Fibroblast of lung (primary cell): ENCODE measurements around the gene TUBGCP3. TPM values are rescaled to one million over a fixed set of nuclear protein-coding genes. Genes with fewer than 3 reads are reported as not detected.
A peak's percentile ranks its signal among the peaks of the same experiment; 100 is the strongest.

Source experiments
- DNase-seq, 2 donors: peaks; one replicate each; pipeline versions ENCODE4 v3.0.0 to v3.0.0-alpha.2; 2010; ENCODE audit warnings: low read depth in 2 of 2
- H2AFZ ChIP-seq: 2 replicates; pipeline ENCODE4 v1.5.1; 2012; ENCODE audit warnings: low read length, control low read depth, inconsistent platforms
- H3K27ac ChIP-seq: 2 replicates; pipeline ENCODE4 v1.5.1; 2011; ENCODE audit warnings: low read length, control low read depth; ENCODE audit not compliant: insufficient read depth
- H3K27me3 ChIP-seq: 2 replicates; pipeline ENCODE4 v1.5.1; 2011; ENCODE audit warnings: mild to moderate bottlenecking, low read length; ENCODE audit not compliant: control insufficient read depth, insufficient read depth
- H3K36me3 ChIP-seq: 2 replicates; pipeline ENCODE4 v1.5.1; 2011; ENCODE audit warnings: low read length; ENCODE audit not compliant: control insufficient read depth, insufficient read depth
- H3K4me1 ChIP-seq: 2 replicates; pipeline ENCODE4 v1.5.1; 2011; ENCODE audit warnings: low read length; ENCODE audit not compliant: control insufficient read depth, insufficient read depth; ENCODE audit errors: extremely low read depth
- H3K4me2 ChIP-seq: 2 replicates; pipeline ENCODE4 v1.5.1; 2011; ENCODE audit warnings: low read length, control low read depth; ENCODE audit not compliant: insufficient read depth; ENCODE audit errors: extremely low read depth
- H3K4me3 ChIP-seq, 4 experiments: fragments of 200-600 bp in 1 of 4; sonication (generic) in 1 of 4; replicated peaks in 1 of 4; 2 replicates each; pipeline ENCODE4 v1.5.1; 2011 to 2016; ENCODE audit warnings: low read length in 4 of 4, low read depth in 3 of 4, mild to moderate bottlenecking in 3 of 4, control low read depth in 2 of 4, inconsistent platforms in 1 of 4, mixed read lengths in 1 of 4; ENCODE audit not compliant: insufficient read depth in 1 of 4; ENCODE audit errors: control extremely low read depth in 1 of 4
- H3K79me2 ChIP-seq: 2 replicates; pipeline ENCODE4 v1.5.1; 2012; ENCODE audit warnings: mild to moderate bottlenecking, low read length, inconsistent platforms; ENCODE audit not compliant: control insufficient read depth, insufficient read depth
- H3K9ac ChIP-seq: 2 replicates; pipeline ENCODE4 v1.5.1; 2011; ENCODE audit warnings: mild to moderate bottlenecking, low read length, control low read depth; ENCODE audit not compliant: insufficient read depth
- H3K9me3 ChIP-seq: 2 replicates; pipeline ENCODE4 v1.5.1; 2012; ENCODE audit warnings: low read depth, low read length; ENCODE audit not compliant: control insufficient read depth, insufficient read depth
- H4K20me1 ChIP-seq: 2 replicates; pipeline ENCODE4 v1.5.1; 2011; ENCODE audit warnings: low read length; ENCODE audit not compliant: control insufficient read depth, insufficient read depth; ENCODE audit errors: extremely low read depth
- EZH2 ChIP-seq: IDR thresholded peaks from 2 replicates; pipeline ENCODE4 v1.5.1; 2012; ENCODE audit warnings: low read length, control low read depth, mild to moderate bottlenecking; ENCODE audit errors: missing control alignments
- polyA plus RNA-seq, 2 donors: library from polyadenylated mRNA; depleted of rRNA in 1 of 2; stranded (reverse) in 1 of 2; unstranded in 1 of 2; fragments of >200 nt; gene quantifications; 2 replicates each; pipeline ENCODE4 v1.2.1, GENCODE V29; 2011 to 2012; ENCODE audit warnings: missing spikeins in 1 of 2
- total RNA-seq: library from RNA; depleted of rRNA; stranded (reverse); fragments of >200 nt; gene quantifications from 2 replicates; pipeline ENCODE4 v1.2.1, GENCODE V29; 2014
- TF ChIP-seq, protein P1 (sequence below), 2 donors: IDR thresholded peaks in 1 of 2; conservative IDR thresholded peaks in 1 of 2; 1 replicate in 1 of 2; 2 replicates in 1 of 2; pipeline ENCODE4 v1.5.1; 2011 to 2012; ENCODE audit warnings: low read length in 2 of 2, control low read depth in 1 of 2, inconsistent platforms in 1 of 2, low read depth in 1 of 2, mild to moderate bottlenecking in 1 of 2

TUBGCP3 gene
- total and polyA plus RNA-seq, 2 donors (not counting 1 experiment from before 2014, with no cell fraction given) = 14.5 to 17.2 TPM

DNA sequence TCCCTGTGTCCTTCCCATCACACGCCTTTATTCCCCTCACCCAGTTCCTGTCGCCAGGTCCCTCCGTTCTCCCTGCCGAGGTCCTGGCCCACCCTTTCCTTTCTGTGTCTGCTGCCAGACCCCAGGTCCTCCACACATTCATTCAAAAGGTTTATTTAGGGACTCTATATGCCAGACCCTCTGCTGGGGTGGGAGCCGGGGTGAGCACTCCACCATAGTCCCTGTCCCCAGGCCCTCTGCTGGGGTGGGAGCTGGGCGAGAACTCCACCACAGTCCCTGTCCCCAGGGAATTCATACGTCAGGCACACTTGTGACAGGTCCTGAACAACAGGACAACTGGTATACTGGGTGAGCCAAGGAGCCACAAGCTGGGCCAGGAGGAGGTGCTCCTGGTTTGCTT, 34.4 kb upstream of the TUBGCP3 start:
- H3K4me2 ChIP-seq = no peak overlapping the region
- H3K27ac ChIP-seq = no peak overlapping the region
- H3K9me3 ChIP-seq = no peaks in the 10 kb centered on the region
- no peaks in the 10 kb centered on the region for H3K36me3 ChIP-seq
- no peaks in the 10 kb centered on the region for H3K79me2 ChIP-seq
- no peak overlapping the region for H3K9ac ChIP-seq
- DNase-seq = no peak
- no peak overlapping the region for H2AFZ ChIP-seq
- no peaks in the 10 kb centered on the region for H3K4me1 ChIP-seq
- H3K4me3 ChIP-seq = no peak overlapping the region
- no peaks in the 10 kb centered on the region for H4K20me1 ChIP-seq
- H3K27me3 ChIP-seq = no peaks in the 10 kb centered on the region
- no peak for TF ChIP-seq EZH2
- TF ChIP-seq, protein P1, sequence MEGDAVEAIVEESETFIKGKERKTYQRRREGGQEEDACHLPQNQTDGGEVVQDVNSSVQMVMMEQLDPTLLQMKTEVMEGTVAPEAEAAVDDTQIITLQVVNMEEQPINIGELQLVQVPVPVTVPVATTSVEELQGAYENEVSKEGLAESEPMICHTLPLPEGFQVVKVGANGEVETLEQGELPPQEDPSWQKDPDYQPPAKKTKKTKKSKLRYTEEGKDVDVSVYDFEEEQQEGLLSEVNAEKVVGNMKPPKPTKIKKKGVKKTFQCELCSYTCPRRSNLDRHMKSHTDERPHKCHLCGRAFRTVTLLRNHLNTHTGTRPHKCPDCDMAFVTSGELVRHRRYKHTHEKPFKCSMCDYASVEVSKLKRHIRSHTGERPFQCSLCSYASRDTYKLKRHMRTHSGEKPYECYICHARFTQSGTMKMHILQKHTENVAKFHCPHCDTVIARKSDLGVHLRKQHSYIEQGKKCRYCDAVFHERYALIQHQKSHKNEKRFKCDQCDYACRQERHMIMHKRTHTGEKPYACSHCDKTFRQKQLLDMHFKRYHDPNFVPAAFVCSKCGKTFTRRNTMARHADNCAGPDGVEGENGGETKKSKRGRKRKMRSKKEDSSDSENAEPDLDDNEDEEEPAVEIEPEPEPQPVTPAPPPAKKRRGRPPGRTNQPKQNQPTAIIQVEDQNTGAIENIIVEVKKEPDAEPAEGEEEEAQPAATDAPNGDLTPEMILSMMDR (conservative IDR thresholded peaks at IDR 0.05 in 1 of 2, IDR thresholded peaks at IDR 0.05 in 1 of 2; ENCODE audit: low read depth in 1 of 2, low read length in 2 of 2) = no peak

DNA sequence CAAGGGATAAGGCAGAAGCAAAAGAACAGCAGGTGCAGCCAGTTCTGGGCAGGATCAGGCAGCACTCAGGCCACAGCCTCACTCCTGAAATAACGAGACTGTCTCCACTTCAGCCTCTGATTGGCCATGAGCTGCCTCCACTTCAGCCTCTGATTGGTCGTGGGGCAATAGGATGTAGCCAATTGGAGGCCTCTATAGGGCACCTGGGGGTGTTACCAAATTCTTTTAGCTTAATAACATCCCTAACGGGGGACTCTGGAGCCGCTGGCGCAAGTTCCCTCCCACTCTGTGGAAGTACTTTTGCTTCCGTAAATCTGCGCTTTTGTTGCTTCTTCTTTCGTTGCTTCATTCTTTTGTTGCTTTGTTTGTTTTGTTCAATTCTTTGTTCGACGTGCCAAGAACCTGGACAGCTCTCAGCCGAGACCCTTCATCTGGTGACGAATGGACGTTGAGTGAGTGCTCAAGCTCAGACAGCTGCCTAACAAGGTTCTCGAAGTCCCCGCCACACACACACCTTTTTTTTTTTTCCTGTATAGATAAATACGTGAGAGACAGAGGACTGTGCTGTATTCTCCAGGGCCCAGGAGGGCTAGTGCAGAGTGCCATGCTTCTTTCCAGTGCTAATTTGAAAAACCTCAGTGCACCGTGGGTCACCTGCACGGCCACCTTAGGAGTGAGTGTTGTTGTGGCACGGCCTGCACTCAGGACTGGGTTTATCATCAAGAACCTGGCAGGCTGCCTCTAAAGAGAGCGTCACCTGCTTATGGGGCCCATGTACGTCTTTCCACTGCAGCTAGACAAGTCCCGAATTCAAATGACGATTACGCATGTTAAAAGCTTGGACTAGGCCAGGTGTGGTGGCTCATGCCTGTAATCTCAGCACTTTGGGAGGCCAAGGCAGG, 32.0 kb upstream of the TUBGCP3 start:
- Histone ChIP-seq H2AFZ (no peak overlapping the region), H3K27ac (no peak overlapping the region), H3K36me3 (no peaks in the 10 kb centered on the region), H3K27me3 (peaks cover 3% of the 10 kb centered on the region), H3K4me3 (peak overlapping the region in 1 of 4 experiments; percentile 10), H3K9ac (no peak overlapping the region), H3K4me1 (no peaks in the 10 kb centered on the region), H3K79me2 (no peaks in the 10 kb centered on the region), H4K20me1 (no peaks in the 10 kb centered on the region), H3K4me2 (no peak overlapping the region), H3K9me3 (no peaks in the 10 kb centered on the region)
- DNase-seq = peak; percentile 22 to 59
- no peak for TF ChIP-seq EZH2
- TF ChIP-seq, protein P1 (conservative IDR thresholded peaks at IDR 0.05 in 1 of 2, IDR thresholded peaks at IDR 0.05 in 1 of 2; ENCODE audit: low read depth in 1 of 2, low read length in 2 of 2) = no peak

DNA sequence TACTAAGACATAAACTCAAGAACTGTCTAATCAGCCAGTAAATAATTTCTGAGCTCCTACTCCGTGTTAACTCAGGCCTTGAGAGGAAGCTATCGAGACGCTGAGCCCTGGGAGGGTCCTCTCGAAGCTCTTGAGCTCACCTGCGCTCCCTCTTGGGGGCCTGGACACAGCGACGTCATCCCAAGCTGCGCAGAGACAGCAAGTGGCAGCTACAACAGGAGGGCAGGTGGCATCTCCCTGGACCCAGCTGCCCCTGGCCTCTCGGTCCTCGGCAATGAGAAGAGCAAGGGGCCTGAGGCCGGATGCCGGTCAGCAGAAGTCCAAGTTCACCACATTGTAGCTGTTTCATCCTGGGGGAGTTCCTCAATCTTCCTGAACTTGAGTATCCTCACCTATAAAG, 30.5 kb upstream of the TUBGCP3 start:
- Histone ChIP-seq H3K36me3 (no peaks in the 10 kb centered on the region), H3K27ac (no peak overlapping the region), H3K4me2 (no peak overlapping the region), H3K79me2 (no peaks in the 10 kb centered on the region), H3K9ac (no peak overlapping the region), H2AFZ (no peak overlapping the region), H3K4me3 (no peak overlapping the region), H3K4me1 (no peaks in the 10 kb centered on the region), H4K20me1 (no peaks in the 10 kb centered on the region), H3K27me3 (peaks cover 3% of the 10 kb centered on the region), H3K9me3 (no peaks in the 10 kb centered on the region)
- no peak for DNase-seq
- no peak for TF ChIP-seq EZH2
- TF ChIP-seq, protein P1 (conservative IDR thresholded peaks at IDR 0.05 in 1 of 2, IDR thresholded peaks at IDR 0.05 in 1 of 2; ENCODE audit: low read depth in 1 of 2, low read length in 2 of 2) = no peak
